ENCODE measurements around the gene NUDT22.

NUDT22 gene

DNA sequence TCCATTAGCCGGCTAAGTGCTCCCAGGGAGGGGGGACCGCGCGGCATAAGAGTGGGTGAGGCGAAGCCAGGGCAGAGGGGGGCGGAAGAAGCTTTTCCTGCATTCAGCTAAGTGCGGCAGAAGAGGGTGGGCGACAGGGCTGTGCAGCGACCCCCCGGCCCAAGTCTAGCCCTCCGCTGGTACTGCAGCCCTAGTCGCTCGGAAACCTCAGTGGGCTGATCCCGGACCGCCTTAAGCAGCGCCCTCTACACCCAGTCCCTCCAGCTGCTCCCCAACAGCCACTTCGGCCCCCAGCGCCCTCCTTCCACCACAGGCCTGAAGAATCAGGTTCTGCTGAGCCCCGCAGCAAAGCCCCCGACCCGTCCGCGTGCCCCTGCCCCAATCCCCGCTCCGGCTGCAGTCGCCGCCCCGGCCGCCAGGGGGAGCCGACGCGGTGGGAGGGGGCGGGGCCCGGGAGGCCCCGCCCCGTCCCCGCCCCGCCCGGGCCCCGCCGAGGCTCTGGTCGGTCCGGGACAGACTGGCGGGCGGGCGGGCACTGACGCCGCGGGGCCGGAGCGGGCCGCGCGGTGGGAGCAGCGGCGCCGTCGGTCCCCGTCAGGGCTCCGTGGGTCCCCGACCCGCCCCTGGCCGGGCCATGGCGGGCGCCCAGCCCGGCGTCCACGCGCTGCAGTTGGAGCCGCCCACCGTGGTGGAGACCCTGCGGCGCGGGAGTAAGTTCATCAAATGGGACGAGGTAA is 25.1 kb downstream of the NUDT22 start, which contains the start of gene PLCB3:
Gene PLCB3 (plus strand): TSS at position 515 of the 737 bp plus-strand sequence. CDS start 120 bp downstream, at position 635.
- DNase-seq (ENCODE audit: low read depth): no peak
- H3K4me3 ChIP-seq (ENCODE audit: low read depth, low read length): peak within 1 kb of the TSS; percentile 73
- peak; percentile 59 for TF ChIP-seq CTCF (IDR thresholded peaks at IDR 0.05; ENCODE audit: low read depth, low read length, missing control alignments)

GRCh38 chr11:64251753-64252002 is 25.6 kb downstream of the NUDT22 start:
- DNase-seq (ENCODE audit: low read depth): no peak
- H3K4me3 ChIP-seq (ENCODE audit: low read depth, low read length): peak overlapping the region; percentile 73
- no peak for TF ChIP-seq CTCF (IDR thresholded peaks at IDR 0.05; ENCODE audit: low read depth, low read length, missing control alignments)

- peak overlapping the region; percentile 73 for H3K4me3 ChIP-seq (ENCODE audit: low read depth, low read length)
- no peak for DNase-seq (ENCODE audit: low read depth)
- TF ChIP-seq CTCF (IDR thresholded peaks at IDR 0.05; ENCODE audit: low read depth, low read length, missing control alignments): peak; percentile 50
These were observed 26.2 kb downstream of the NUDT22 start for GRCh38 chr11:64252003-64252872.

GRCh38 chr11:64253043-64253442 is 27.0 kb downstream of the NUDT22 start:
- no peak for TF ChIP-seq CTCF (IDR thresholded peaks at IDR 0.05; ENCODE audit: low read depth, low read length, missing control alignments)
- H3K4me3 ChIP-seq (ENCODE audit: low read depth, low read length): no peak overlapping the region
- DNase-seq (ENCODE audit: low read depth): no peak

GRCh38 chr11:64253481-64253880 is 27.4 kb downstream of the NUDT22 start:
- DNase-seq (ENCODE audit: low read depth): no peak
- TF ChIP-seq CTCF (IDR thresholded peaks at IDR 0.05; ENCODE audit: low read depth, low read length, missing control alignments): no peak

DNA sequence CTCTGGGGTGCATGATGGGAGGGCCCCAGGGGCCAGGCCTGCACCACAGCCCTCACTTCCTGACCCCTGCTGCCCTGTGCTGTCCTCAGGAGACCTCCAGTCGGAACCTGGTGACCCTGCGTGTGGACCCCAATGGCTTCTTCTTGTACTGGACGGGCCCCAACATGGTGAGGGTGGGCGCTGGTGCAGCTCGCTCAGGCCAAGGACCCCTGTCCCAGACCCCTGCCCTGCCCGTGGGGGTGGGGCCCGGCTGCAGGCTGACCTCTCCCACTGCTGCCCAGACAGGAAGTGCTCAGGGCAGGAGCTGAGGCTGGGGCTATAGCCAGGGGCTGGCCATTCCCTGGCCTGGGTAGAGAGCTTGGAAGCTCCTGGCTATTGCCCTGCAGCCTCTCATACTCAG is 28.3 kb downstream of the NUDT22 start:
- H3K4me3 ChIP-seq (ENCODE audit: low read depth, low read length): no peak overlapping the region
- no peak for TF ChIP-seq CTCF (IDR thresholded peaks at IDR 0.05; ENCODE audit: low read depth, low read length, missing control alignments)
- no peak for DNase-seq (ENCODE audit: low read depth)

More at GRCh38 chr11:64253481-64253880, 27.4 kb downstream of the NUDT22 start:
- H3K4me3 ChIP-seq (ENCODE audit: low read depth, low read length): no peak overlapping the region

Data from GM12864 (cell line).